GM12891 (cell line): Measurements from ENCODE around the gene MTMR12.

Experiments
- PAX5 ChIP-seq: IDR thresholded peaks from 2 replicates; pipeline ENCODE4 v1.6.1; 2011; ENCODE audit warnings: low read length, moderate library complexity, mild to moderate bottlenecking; ENCODE audit not compliant: insufficient read depth, severe bottlenecking
- POLR2A ChIP-seq: IDR thresholded peaks from 2 replicates; pipeline ENCODE4 v1.6.1; 2011; ENCODE audit warnings: low read depth, low read length, control low read depth
- POLR2AphosphoS5 ChIP-seq: IDR thresholded peaks from 2 replicates; pipeline ENCODE4 v1.6.1; 2011; ENCODE audit warnings: low read depth, low read length, control low read depth
- POU2F2 ChIP-seq: IDR thresholded peaks from 2 replicates; pipeline ENCODE4 v1.6.1; 2011; ENCODE audit warnings: low read depth, mild to moderate bottlenecking, control low read depth, low read length, moderate library complexity
- SPI1 ChIP-seq: IDR thresholded peaks from 2 replicates; pipeline ENCODE4 v1.6.1; 2011; ENCODE audit warnings: low read depth, low read length, control low read depth
- TAF1 ChIP-seq: IDR thresholded peaks from 2 replicates; pipeline ENCODE4 v1.6.1; 2011; ENCODE audit warnings: low read depth, low read length, control low read depth

GRCh38 chr5:32352685-32353084, 39.9 kb upstream of the MTMR12 start:
- TF ChIP-seq TAF1: no peak
- TF ChIP-seq POLR2AphosphoS5: no peak
- TF ChIP-seq POLR2A: no peak
- no peak for TF ChIP-seq POU2F2
- no peak for TF ChIP-seq SPI1
- TF ChIP-seq PAX5: no peak
